ENCODE measurements around the gene C2CD4B. TPM values are rescaled to one million over a fixed set of nuclear protein-coding genes. Genes with fewer than 3 reads are reported as not detected.

C2CD4B gene, protein sequence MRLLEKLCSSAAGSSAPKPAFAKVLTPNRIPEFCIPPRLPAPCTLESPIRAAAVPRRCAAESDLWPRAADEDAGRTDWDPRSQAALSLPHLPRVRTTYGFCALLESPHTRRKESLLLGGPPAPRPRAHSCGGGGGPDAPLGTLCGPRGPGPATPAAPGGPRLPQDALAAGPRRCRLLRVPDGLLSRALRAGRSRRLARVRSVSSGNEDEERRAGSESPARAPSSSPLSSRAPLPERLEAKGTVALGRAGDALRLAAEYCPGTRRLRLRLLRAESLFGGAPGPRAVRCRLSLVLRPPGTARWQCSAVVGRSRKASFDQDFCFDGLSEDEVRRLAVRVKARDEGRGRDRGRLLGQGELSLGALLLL
- 1 to 10 TPM; 1.1 to 2.0 TPM for total RNA-seq
- long read RNA-seq, donor 1, partial matches to known transcripts: 1 of 1 reads
- long read RNA-seq, donor 1, other reads (novel, unspliced or antisense): 0 of 1 reads
- long read RNA-seq, donor 2: 0 reads

- DNase-seq (ENCODE audit: low spot score): peak; percentile 83
Observed at GRCh38 chr15:62165104-62165792, at the start of gene C2CD4B. Gene C2CD4B (minus strand): TSS chr15:62165285. CDS start chr15:62164984, 301 bp downstream.

GRCh38 chr15:62212741-62213140 lies 47.7 kb upstream of the C2CD4B start:
- DNase-seq (ENCODE audit: low spot score): no peak
- intact Hi-C loops (cut with DNase I): no loop called here

More at GRCh38 chr15:62165104-62165792, at the start of gene C2CD4B:
- intact Hi-C loops (cut with DNase I): no loop called here

- intact Hi-C loops (cut with DNase I): no loop called here
- DNase-seq (ENCODE audit: low spot score): no peak
Observed at GRCh38 chr15:62211348-62211747, 46.3 kb upstream of the C2CD4B start.

- intact Hi-C loops (cut with DNase I): no loop called here
- no peak for DNase-seq (ENCODE audit: low spot score)
Observed at GRCh38 chr15:62209821-62210220, 44.7 kb upstream of the C2CD4B start.

- no peak for DNase-seq (ENCODE audit: low spot score)
- intact Hi-C loops (cut with DNase I): no loop called here
Observed at GRCh38 chr15:62209322-62209721, 44.2 kb upstream of the C2CD4B start.

- intact Hi-C loops (cut with DNase I): no loop called here
- no peak for DNase-seq (ENCODE audit: low spot score)
Observed at GRCh38 chr15:62208884-62209283, 43.8 kb upstream of the C2CD4B start.

GRCh38 chr15:62208367-62208766 lies 43.3 kb upstream of the C2CD4B start:
- intact Hi-C loops (cut with DNase I): no loop called here
- DNase-seq (ENCODE audit: low spot score): no peak

DNA sequence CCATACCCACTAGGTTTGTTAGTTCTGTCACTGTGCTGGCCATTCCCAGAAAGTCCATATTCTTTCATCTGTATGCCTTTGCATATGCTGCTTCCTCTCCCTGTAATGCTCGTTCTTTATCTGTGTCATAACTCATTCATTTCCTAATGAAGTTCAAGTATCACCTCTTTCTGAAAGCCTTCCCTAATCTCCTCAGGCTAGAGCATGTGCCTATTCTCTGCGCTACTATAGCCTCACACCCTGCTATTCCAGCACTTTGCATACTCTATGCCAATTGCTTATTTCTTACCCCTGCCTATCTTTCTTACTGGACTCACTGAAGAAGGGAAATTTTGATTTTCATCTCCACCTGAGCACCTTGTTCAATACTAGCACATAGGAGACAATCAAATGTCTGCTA lies 25.6 kb upstream of the C2CD4B start:
- intact Hi-C loops (cut with DNase I): loop anchor here in 1 of 2 donors (5.0 kb wide), 1 partner anchor 227 kb away; no protein-coding TSS in a partner anchor
- no peak for DNase-seq (ENCODE audit: low spot score)

GRCh38 chr15:62190274-62190673 lies 25.2 kb upstream of the C2CD4B start:
- DNase-seq (ENCODE audit: low spot score): no peak
- intact Hi-C loops (cut with DNase I): loop anchor here in 1 of 2 donors (5.0 kb wide), 1 partner anchor 227 kb away; no protein-coding TSS in a partner anchor

DNA sequence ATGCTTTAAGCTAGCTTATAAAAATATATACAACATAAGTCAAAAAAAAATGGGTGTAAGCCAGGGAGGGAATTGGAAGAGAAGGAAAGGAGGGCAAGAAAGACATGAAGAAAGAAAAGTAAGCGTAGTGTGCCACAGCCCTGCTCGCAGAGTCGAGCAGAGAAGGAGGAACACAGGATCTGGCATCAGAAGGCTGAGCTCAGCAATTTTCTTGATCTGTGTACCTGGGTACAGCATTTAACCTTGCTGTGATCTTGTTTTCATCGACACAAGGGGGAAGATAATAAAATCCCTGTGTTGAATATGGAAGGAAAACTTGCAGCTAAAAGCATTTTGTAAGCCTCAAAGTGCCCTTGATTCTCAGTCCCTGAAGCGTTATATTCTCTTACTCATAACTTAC lies 23.7 kb upstream of the C2CD4B start:
- intact Hi-C loops (cut with DNase I): no loop called here

GRCh38 chr15:62187910-62188309 lies 22.8 kb upstream of the C2CD4B start:
- DNase-seq (ENCODE audit: low spot score): no peak
- intact Hi-C loops (cut with DNase I): no loop called here

More for the DNA sequence above, 23.7 kb upstream of the C2CD4B start:
- no peak for DNase-seq (ENCODE audit: low spot score)

DNA sequence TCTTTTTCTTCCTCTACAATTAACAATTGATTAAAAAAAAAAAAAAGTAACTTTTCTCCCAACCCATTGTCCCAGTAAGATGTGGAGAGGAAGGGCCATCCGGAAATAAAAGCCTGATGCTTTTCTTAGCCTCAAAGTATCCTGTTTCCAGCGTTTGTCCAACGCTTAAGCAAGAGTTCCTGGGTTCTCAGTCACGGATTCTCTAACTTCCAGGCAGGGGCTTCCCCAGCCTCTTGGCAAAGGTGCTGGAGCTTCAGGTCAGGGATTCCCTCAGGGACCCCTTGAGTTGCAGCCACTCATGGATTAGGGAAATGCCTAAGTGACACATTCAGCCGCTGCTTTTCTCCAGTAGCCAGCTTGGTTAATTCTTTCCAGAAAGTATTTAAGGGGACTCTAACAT lies 22.3 kb upstream of the C2CD4B start:
- no peak for DNase-seq (ENCODE audit: low spot score)
- intact Hi-C loops (cut with DNase I): no loop called here

- no peak for DNase-seq (ENCODE audit: low spot score)
- intact Hi-C loops (cut with DNase I): no loop called here
Observed at GRCh38 chr15:62186578-62186977, 21.5 kb upstream of the C2CD4B start.

- DNase-seq (ENCODE audit: low spot score): no peak
- intact Hi-C loops (cut with DNase I): no loop called here
Observed at GRCh38 chr15:62183130-62183529, 18.0 kb upstream of the C2CD4B start.

- DNase-seq (ENCODE audit: low spot score): no peak
- intact Hi-C loops (cut with DNase I): no loop called here
Observed at GRCh38 chr15:62173215-62173614, 8.1 kb upstream of the C2CD4B start.

GRCh38 chr15:62171882-62172281 lies 6.8 kb upstream of the C2CD4B start:
- DNase-seq (ENCODE audit: low spot score): no peak
- intact Hi-C loops (cut with DNase I): no loop called here

- intact Hi-C loops (cut with DNase I): no loop called here
Observed at GRCh38 chr15:62165793-62166375, 799 bp upstream of the C2CD4B start.

GRCh38 chr15:62164396-62165103 lies 535 bp downstream of the C2CD4B start:
- DNase-seq (ENCODE audit: low spot score): peak; percentile 78
- intact Hi-C loops (cut with DNase I): no loop called here

More at GRCh38 chr15:62165793-62166375, 799 bp upstream of the C2CD4B start:
- no peak for DNase-seq (ENCODE audit: low spot score)

DNA sequence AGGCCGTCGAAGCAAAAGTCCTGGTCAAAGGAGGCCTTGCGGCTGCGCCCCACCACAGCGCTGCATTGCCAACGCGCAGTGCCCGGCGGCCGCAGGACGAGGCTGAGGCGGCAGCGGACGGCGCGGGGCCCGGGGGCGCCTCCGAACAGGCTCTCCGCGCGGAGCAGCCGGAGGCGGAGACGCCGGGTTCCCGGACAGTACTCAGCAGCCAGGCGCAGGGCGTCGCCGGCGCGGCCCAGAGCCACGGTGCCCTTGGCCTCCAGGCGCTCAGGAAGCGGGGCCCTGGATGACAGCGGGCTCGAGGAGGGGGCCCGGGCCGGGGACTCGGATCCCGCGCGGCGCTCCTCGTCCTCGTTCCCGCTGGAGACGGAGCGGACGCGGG lies 1.1 kb downstream of the C2CD4B start:
- intact Hi-C loops (cut with DNase I): no loop called here
- peak; percentile 76 for DNase-seq (ENCODE audit: low spot score)

Measured in posterior vena cava (tissue), 2 donors.